HepG2 (cell line): ENCODE measurements around the gene DCD. TPM values are rescaled to one million over a fixed set of nuclear protein-coding genes. Genes with fewer than 3 reads are reported as not detected.

Experiments used
- ATAC-seq: fragments of 200-7000 bp; cut with Tn5 transposase; 3 replicates; pipeline ENCODE4 v1.9.1; 2020; ENCODE audit warnings: mild to moderate bottlenecking, moderate library complexity
- BruUV-seq: library from RNA; stranded (reverse); fragments of 400-500 nt; replicated peaks from 2 replicates; lab custom pipeline; 2021; lab: Mats Ljungman, UMichigan
- CTCF ChIA-PET: fragments of 300-600 bp; formaldehyde crosslinking; extraction: SDS; loops from one replicate; lab custom pipeline; 2021; ENCODE audit warnings: low total read pairs, inconsistent platforms, low intra/inter-chr PET ratio; lab: Yijun Ruan, JAX
- POLR2A ChIA-PET: fragments of 350-600 bp; sonication (Branson Sonifier 250); formaldehyde crosslinking; loops from one replicate; lab custom pipeline; 2020; ENCODE audit warnings: antibody characterized with exemption, inconsistent platforms; lab: Yijun Ruan, JAX
- DNase-seq: peaks from one replicate; pipeline ENCODE4 v3.0.0-alpha.2; 2015; ENCODE audit warnings: low spot score
- FAIRE-seq: peaks from 3 replicates; lab custom pipeline; 2011; peaks lifted over from hg19 to GRCh38; lab: Jason Lieb, UNC
- H2AFZ ChIP-seq: one replicate; pipeline ENCODE4 v1.6.1; 2011; ENCODE audit warnings: low read length, inconsistent platforms
- H3K27ac ChIP-seq: fragments of 300-600 bp; 3 replicates; pipeline ENCODE4 v1.8.0; 2011; ENCODE audit warnings: mixed run types, mild to moderate bottlenecking, mixed read lengths, low read length, inconsistent platforms; ENCODE audit not compliant: insufficient read depth; ENCODE audit errors: extremely low read length
- H3K27me3 ChIP-seq, 2 experiments: fragments of 200-600 bp in 1 of 2; 2 replicates in 1 of 2; 3 replicates in 1 of 2; pipeline versions ENCODE4 v1.6.0 to v1.8.0; 2011; ENCODE audit warnings: low read length in 2 of 2, mild to moderate bottlenecking in 2 of 2, moderate library complexity in 2 of 2, inconsistent platforms in 1 of 2; ENCODE audit not compliant: insufficient read depth in 2 of 2, control insufficient read depth in 1 of 2
- H3K36me3 ChIP-seq, 2 experiments: fragments of 200-600 bp in 1 of 2; replicated peaks in 1 of 2; 2 replicates in 1 of 2; 3 replicates in 1 of 2; pipeline versions ENCODE4 v1.5.1 to v1.8.0; 2011; ENCODE audit warnings: low read length in 2 of 2, inconsistent platforms in 1 of 2; ENCODE audit not compliant: insufficient read depth in 2 of 2, control insufficient read depth in 1 of 2
- H3K4me1 ChIP-seq: 2 replicates; pipeline ENCODE4 v1.5.1; 2012; ENCODE audit warnings: low read length, inconsistent platforms; ENCODE audit not compliant: insufficient read depth
- H3K4me2 ChIP-seq: 2 replicates; pipeline ENCODE4 v1.6.0; 2011; ENCODE audit warnings: low read depth, low read length, inconsistent platforms
- H3K4me3 ChIP-seq, 3 experiments: fragments of 200-600 bp in 1 of 3; sonication (generic), shearing (Covaris generic) in 1 of 3; replicated peaks in 1 of 3; 2 replicates each; pipeline ENCODE4 v1.5.1; 2011 to 2016; ENCODE audit warnings: low read length in 3 of 3, inconsistent platforms in 2 of 3, low read depth in 2 of 3, mild to moderate bottlenecking in 2 of 3, control low read depth in 1 of 3, mixed read lengths in 1 of 3; ENCODE audit not compliant: insufficient read depth in 1 of 3
- H3K79me2 ChIP-seq: one replicate; pipeline ENCODE4 v1.6.1; 2011; ENCODE audit warnings: low read length, inconsistent platforms; ENCODE audit not compliant: insufficient read depth
- H3K9ac ChIP-seq: 2 replicates; pipeline ENCODE4 v1.6.0; 2011; ENCODE audit warnings: mild to moderate bottlenecking, low read depth, low read length, inconsistent platforms; ENCODE audit not compliant: insufficient read depth
- H3K9me3 ChIP-seq: 2 replicates; pipeline ENCODE4 v1.5.1; 2012; ENCODE audit warnings: mild to moderate bottlenecking, low read length
- H4K20me1 ChIP-seq: 2 replicates; pipeline ENCODE4 v1.6.0; 2011; ENCODE audit warnings: inconsistent platforms, mild to moderate bottlenecking, low read length, moderate library complexity; ENCODE audit not compliant: insufficient read depth
- AHR ChIP-seq: IDR thresholded peaks from 2 replicates; pipeline ENCODE4 v1.6.1; 2018; ENCODE audit warnings: missing genetic modification reagents, missing compliant biosample characterization
- RORA ChIP-seq: sonication (generic); formaldehyde crosslinking; IDR thresholded peaks from 2 replicates; pipeline ENCODE4 v1.5.0; 2020; ENCODE audit warnings: mild to moderate bottlenecking, missing genetic modification reagents, moderate library complexity
- STAG1 ChIP-seq: sonication (generic); formaldehyde crosslinking; IDR thresholded peaks from 2 replicates; pipeline ENCODE4 v1.4.0; 2020; ENCODE audit warnings: missing genetic modification reagents
- WGBS: methylation state at CpG from one replicate; pipeline ENCODE4 v1.1.6; 2017; ENCODE audit warnings: low lambda C conversion rate; 5-methylcytosine and 5-hydroxymethylcytosine counted together
- in situ Hi-C: cut with HindIII; loops from 2 replicates; pipeline ENCODE4 v1.10.0; 2017; ENCODE audit warnings: low pct_unique_long_range_greater_than_20kb; ENCODE audit not compliant: extremely low pct_ligation_motif_present
- intact Hi-C: fragments of 100-400 bp; cut with micrococcal nuclease; formaldehyde crosslinking; loops from one replicate; pipeline ENCODE4 v1.10.0; 2022; ENCODE audit not compliant: unreplicated experiment
- polyA plus RNA-seq, 8 experiments: library from polyadenylated mRNA; depleted of rRNA in 3 of 8; stranded (reverse) in 7 of 8; unstranded in 1 of 8; fragments of >200 nt; fragmentation: Illumina TruSeq in 4 of 8; extraction: Trizol in 4 of 8; gene quantifications; 2 replicates each; pipeline versions ENCODE4 v1.2.1 to v1.2.3, GENCODE V29; 2011 to 2016; ENCODE audit warnings: low read depth in 4 of 8, missing spikeins in 1 of 8, mixed read lengths in 1 of 8; ENCODE audit not compliant: insufficient read depth in 1 of 8
- total RNA-seq, 5 experiments: library from RNA; depleted of rRNA; stranded (reverse); fragments of >200 nt; fragmentation: Illumina TruSeq; extraction: Trizol; gene quantifications; 2 replicates each; pipeline ENCODE4 v1.2.3, GENCODE V29; 2016; ENCODE audit warnings: low read depth in 1 of 5
- TF ChIP-seq, protein P1 (sequence below): sonication (generic); formaldehyde crosslinking; IDR thresholded peaks from 2 replicates; pipeline ENCODE4 v1.4.0; 2020; ENCODE audit warnings: mild to moderate bottlenecking, missing genetic modification reagents
- TF ChIP-seq, protein P2 (sequence below): sonication (generic); formaldehyde crosslinking; IDR thresholded peaks from 2 replicates; pipeline ENCODE4 v1.4.0; 2020; ENCODE audit warnings: missing genetic modification reagents; ENCODE audit errors: not compliant biosample characterization
- TF ChIP-seq, protein P3 (sequence below): sonication (generic); formaldehyde crosslinking; IDR thresholded peaks from 2 replicates; pipeline ENCODE4 v1.5.0; 2020; ENCODE audit warnings: mild to moderate bottlenecking, missing genetic modification reagents, moderate library complexity
- TF ChIP-seq, protein P4 (sequence below): sonication (generic); formaldehyde crosslinking; IDR thresholded peaks from 2 replicates; pipeline ENCODE4 v1.5.0; 2020; ENCODE audit warnings: mild to moderate bottlenecking, missing genetic modification reagents

DCD gene
- total and polyA plus RNA-seq, 2 of the 13 experiments (the other 11 are each of a cell fraction or from before 2014, with no cell fraction given) = not detected

DNA sequence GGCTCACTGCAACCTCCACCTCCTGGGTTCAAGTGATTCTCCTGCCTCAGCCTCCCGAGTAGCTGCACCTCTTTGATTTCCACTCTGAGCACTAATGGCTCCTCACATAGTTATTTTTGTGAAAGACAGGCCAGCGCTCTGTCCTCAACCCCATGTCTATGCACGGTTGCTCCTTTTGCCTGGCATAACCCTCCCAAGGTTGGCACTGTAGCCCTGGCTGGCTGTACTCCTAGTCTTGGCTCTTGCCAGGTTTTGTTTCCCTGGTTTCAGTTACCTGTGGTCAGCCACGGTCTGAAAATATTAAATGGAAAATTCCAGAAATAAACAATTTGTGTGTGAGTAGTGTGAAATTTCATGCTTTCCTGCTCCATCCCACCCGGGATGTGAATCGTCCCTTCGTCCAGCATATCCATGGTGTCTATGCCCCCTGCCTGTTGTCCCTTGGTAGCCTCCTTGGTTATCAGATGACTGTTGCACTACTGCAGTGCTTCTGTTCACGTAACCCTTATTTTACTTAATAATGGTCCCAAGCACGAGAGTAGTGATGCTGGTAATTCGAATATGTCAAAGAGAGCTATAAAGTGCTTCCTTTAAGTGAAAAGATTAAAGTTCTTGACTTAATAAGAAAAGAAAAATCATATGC is 12.3 kb upstream of the DCD start (continued):
- TF ChIP-seq, protein P1, sequence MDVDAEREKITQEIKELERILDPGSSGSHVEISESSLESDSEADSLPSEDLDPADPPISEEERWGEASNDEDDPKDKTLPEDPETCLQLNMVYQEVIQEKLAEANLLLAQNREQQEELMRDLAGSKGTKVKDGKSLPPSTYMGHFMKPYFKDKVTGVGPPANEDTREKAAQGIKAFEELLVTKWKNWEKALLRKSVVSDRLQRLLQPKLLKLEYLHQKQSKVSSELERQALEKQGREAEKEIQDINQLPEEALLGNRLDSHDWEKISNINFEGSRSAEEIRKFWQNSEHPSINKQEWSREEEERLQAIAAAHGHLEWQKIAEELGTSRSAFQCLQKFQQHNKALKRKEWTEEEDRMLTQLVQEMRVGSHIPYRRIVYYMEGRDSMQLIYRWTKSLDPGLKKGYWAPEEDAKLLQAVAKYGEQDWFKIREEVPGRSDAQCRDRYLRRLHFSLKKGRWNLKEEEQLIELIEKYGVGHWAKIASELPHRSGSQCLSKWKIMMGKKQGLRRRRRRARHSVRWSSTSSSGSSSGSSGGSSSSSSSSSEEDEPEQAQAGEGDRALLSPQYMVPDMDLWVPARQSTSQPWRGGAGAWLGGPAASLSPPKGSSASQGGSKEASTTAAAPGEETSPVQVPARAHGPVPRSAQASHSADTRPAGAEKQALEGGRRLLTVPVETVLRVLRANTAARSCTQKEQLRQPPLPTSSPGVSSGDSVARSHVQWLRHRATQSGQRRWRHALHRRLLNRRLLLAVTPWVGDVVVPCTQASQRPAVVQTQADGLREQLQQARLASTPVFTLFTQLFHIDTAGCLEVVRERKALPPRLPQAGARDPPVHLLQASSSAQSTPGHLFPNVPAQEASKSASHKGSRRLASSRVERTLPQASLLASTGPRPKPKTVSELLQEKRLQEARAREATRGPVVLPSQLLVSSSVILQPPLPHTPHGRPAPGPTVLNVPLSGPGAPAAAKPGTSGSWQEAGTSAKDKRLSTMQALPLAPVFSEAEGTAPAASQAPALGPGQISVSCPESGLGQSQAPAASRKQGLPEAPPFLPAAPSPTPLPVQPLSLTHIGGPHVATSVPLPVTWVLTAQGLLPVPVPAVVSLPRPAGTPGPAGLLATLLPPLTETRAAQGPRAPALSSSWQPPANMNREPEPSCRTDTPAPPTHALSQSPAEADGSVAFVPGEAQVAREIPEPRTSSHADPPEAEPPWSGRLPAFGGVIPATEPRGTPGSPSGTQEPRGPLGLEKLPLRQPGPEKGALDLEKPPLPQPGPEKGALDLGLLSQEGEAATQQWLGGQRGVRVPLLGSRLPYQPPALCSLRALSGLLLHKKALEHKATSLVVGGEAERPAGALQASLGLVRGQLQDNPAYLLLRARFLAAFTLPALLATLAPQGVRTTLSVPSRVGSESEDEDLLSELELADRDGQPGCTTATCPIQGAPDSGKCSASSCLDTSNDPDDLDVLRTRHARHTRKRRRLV (CRISPR knock-in tag) = no peak
- TF ChIP-seq, protein P2, sequence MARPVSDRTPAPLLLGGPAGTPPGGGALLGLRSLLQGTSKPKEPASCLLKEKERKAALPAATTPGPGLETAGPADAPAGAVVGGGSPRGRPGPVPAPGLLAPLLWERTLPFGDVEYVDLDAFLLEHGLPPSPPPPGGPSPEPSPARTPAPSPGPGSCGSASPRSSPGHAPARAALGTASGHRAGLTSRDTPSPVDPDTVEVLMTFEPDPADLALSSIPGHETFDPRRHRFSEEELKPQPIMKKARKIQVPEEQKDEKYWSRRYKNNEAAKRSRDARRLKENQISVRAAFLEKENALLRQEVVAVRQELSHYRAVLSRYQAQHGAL (CRISPR knock-in tag) = no peak
- no peak for TF ChIP-seq AHR (CRISPR knock-in tag)

DNA sequence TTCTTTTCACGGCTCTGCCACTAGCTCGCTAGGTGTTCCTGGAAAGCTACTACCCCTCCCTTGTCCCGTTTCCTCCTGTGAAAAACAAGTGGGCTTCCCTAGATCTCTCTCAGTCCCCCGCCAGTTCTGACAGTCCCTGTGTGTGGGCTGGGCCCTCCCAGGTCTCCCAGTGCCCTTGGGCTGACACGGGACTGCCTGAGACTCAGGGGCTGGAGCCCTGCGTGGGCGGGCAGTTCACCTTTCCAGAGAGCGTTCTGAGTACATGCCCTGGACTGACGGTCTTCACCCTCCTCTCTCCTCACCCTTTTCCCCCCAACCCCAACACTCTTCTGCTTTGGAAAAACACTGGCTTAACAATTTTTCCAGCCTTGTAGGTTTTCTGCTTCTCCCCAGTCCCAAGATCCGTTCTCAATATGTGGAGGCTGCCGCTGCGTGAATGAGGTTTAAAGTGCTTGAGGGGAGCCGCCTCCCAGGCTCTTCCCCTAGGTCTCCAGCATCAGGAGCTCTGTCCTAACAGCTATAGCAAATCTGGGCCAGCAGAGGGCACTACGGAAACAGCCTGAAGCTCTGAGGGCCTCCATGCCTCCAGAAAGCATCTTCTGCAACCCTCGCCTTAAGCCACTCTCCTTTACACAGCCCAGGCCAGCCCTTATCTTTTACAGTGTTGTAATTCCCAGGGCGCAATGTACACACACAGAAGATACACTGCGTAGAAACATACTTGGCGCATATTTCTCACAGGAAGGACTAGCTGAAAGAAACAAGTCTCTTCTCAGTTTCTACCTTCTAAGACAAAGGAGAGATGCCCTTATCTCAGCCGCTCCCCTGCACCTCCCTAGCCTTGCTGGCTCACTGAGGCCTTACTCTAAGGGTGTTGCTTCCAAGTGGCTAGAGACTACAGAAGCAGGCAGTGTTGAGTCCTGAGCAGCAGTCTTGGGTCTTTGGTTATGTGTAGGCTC is 10.4 kb upstream of the DCD start:
- intact Hi-C loops = no loop called here
- no peak for TF ChIP-seq RORA (CRISPR knock-in tag)
- TF ChIP-seq, protein P3, sequence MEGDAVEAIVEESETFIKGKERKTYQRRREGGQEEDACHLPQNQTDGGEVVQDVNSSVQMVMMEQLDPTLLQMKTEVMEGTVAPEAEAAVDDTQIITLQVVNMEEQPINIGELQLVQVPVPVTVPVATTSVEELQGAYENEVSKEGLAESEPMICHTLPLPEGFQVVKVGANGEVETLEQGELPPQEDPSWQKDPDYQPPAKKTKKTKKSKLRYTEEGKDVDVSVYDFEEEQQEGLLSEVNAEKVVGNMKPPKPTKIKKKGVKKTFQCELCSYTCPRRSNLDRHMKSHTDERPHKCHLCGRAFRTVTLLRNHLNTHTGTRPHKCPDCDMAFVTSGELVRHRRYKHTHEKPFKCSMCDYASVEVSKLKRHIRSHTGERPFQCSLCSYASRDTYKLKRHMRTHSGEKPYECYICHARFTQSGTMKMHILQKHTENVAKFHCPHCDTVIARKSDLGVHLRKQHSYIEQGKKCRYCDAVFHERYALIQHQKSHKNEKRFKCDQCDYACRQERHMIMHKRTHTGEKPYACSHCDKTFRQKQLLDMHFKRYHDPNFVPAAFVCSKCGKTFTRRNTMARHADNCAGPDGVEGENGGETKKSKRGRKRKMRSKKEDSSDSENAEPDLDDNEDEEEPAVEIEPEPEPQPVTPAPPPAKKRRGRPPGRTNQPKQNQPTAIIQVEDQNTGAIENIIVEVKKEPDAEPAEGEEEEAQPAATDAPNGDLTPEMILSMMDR (CRISPR knock-in tag) = peak; percentile 68
- peak; percentile 9; the same call in 1 of the 2 replicates for TF ChIP-seq STAG1 (CRISPR knock-in tag)
- TF ChIP-seq, protein P4, sequence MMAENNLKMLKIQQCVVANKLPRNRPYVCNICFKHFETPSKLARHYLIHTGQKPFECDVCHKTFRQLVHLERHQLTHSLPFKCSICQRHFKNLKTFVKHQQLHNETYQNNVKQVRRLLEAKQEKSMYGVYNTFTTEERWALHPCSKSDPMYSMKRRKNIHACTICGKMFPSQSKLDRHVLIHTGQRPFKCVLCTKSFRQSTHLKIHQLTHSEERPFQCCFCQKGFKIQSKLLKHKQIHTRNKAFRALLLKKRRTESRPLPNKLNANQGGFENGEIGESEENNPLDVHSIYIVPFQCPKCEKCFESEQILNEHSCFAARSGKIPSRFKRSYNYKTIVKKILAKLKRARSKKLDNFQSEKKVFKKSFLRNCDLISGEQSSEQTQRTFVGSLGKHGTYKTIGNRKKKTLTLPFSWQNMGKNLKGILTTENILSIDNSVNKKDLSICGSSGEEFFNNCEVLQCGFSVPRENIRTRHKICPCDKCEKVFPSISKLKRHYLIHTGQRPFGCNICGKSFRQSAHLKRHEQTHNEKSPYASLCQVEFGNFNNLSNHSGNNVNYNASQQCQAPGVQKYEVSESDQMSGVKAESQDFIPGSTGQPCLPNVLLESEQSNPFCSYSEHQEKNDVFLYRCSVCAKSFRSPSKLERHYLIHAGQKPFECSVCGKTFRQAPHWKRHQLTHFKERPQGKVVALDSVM (CRISPR knock-in tag) = peak; percentile 28; the same call in 1 of the 2 replicates
- H3K36me3 ChIP-seq = no peaks in the 10 kb centered on the region
- H3K27me3 ChIP-seq = peaks cover 0 to 16% of the 10 kb centered on the region in 2 experiments; a peak in 2 of 5 replicates
- H4K20me1 ChIP-seq = no peaks in the 10 kb centered on the region
- no TSS peak for BruUV-seq
- no peak overlapping the region for H2AFZ ChIP-seq
- H3K79me2 ChIP-seq = no peaks in the 10 kb centered on the region
- DNase-seq (peak; percentile 30), ATAC-seq (peak; percentile 94), FAIRE-seq (peak; percentile 73)
- 11% methylated on average over 17 of the region's 19 CpGs for WGBS
- in situ Hi-C loops = no loop called here
- H3K4me3 ChIP-seq = no peak overlapping the region
- no peak overlapping the region for H3K9ac ChIP-seq
- no peak overlapping the region for H3K27ac ChIP-seq
- H3K9me3 ChIP-seq = no peaks in the 10 kb centered on the region
- H3K4me2 ChIP-seq = no peak overlapping the region
- no peaks in the 10 kb centered on the region for H3K4me1 ChIP-seq
- ChIA-PET POLR2A (no interaction called here), CTCF (no interaction called here)
